Suprapubic skin (tissue), 4 donors: ENCODE results near the gene CSNK1G2. TPM values are rescaled to one million over a fixed set of nuclear protein-coding genes. Genes with fewer than 3 reads are reported as not detected.

Experiments
- DNase-seq, 2 donors: peaks; one replicate each; pipeline ENCODE4 v3.0.0-alpha.2; 2019; ENCODE audit warnings: low spot score in 2 of 2
- H3K27ac ChIP-seq: fragments of 200-600 bp; sonication (generic); one replicate; pipeline ENCODE4 v1.5.1; 2019
- H3K27me3 ChIP-seq: fragments of 200-600 bp; sonication (generic); one replicate; pipeline ENCODE4 v1.5.1; 2019
- H3K36me3 ChIP-seq: fragments of 200-600 bp; sonication (generic); one replicate; pipeline ENCODE4 v1.5.1; 2019
- H3K4me1 ChIP-seq: fragments of 200-600 bp; sonication (generic); one replicate; pipeline ENCODE4 v1.5.1; 2019
- H3K4me3 ChIP-seq: fragments of 200-600 bp; sonication (generic); one replicate; pipeline ENCODE4 v1.5.1; 2019; ENCODE audit warnings: mild to moderate bottlenecking
- H3K9me3 ChIP-seq: fragments of 200-600 bp; sonication (generic); one replicate; pipeline ENCODE4 v1.5.1; 2019
- EP300 ChIP-seq: sonication (generic); formaldehyde crosslinking; IDR thresholded peaks from one replicate; pipeline ENCODE4 v1.6.1; 2017; ENCODE audit warnings: antibody characterized with exemption
- POLR2A ChIP-seq, 2 donors: fragments of 450-650 bp; IDR thresholded peaks; one replicate each; pipeline ENCODE4 v1.6.1; 2017; ENCODE audit warnings: antibody characterized with exemption in 2 of 2, mild to moderate bottlenecking in 2 of 2, moderate library complexity in 2 of 2
- POLR2AphosphoS5 ChIP-seq, 3 donors: sonication (generic); formaldehyde crosslinking; IDR thresholded peaks; one replicate each; pipeline ENCODE4 v1.6.1; 2017; ENCODE audit warnings: antibody characterized with exemption in 3 of 3
- WGBS: methylation state at CpG from one replicate; pipeline ENCODE4 v1.1.5; 2018; 5-methylcytosine and 5-hydroxymethylcytosine counted together
- total RNA-seq, 4 donors: library from RNA; depleted of rRNA; stranded (reverse); fragments of >200 nt; gene quantifications; one replicate each; pipeline ENCODE4 v1.1.0, GENCODE V29; 2016
- TF ChIP-seq, protein P1 (sequence below), 2 donors: fragments of 200-600 bp in 1 of 2; fragments of 450-650 bp in 1 of 2; sonication (generic) in 1 of 2; IDR thresholded peaks; one replicate each; pipeline ENCODE4 v1.5.1; 2016 to 2019; ENCODE audit warnings: antibody characterized with exemption in 2 of 2, mild to moderate bottlenecking in 1 of 2, moderate library complexity in 1 of 2

The CSNK1G2 gene
- total RNA-seq, 4 donors from 2014 or later = 46.1 to 89.0 (median 59.3) TPM

DNA sequence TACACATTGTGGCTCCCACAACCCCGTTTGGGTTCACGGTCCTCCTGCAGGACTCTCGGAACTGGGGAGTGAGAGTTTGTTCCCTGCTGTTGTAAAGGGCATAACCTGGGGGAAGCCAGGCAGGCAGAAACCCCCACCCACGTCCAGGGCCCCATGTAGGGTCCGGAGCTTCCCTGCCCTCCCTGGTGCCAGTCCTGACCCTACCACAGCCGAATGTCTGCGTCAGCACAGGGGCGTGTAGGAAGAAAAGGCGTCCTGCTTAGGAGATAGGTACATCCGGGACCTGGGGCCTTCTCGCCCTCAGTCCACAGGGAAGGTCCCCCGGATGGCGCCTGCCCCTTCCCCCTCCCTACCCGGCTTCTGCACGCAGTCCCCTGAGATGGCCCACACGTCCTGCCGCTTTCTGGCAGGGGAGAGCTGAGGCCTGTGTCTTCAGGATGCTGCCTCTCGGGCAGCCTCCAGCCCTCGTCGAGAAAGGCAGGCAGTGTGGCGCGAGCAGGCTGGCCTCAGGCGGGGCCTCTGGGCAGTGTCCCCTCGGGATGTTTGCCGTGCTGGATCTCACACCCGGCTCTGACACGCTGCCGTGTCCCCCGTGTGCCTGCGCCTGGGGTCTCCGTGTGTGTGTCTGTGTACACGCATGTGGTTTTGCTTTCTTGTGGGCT, 19.1 kb downstream of the CSNK1G2 start:
- Histone ChIP-seq H3K9me3 (no peaks in the 10 kb centered on the region), H3K27me3 (no peaks in the 10 kb centered on the region), H3K4me1 (peaks cover 9% of the 10 kb centered on the region), H3K27ac (no peak overlapping the region), H3K4me3 (no peak overlapping the region), H3K36me3 (peaks cover 6% of the 10 kb centered on the region)
- DNase-seq = no peak
- TF ChIP-seq EP300 (no peak), POLR2A (IDR thresholded peaks at IDR 0.05) (no peak)
- TF ChIP-seq, protein P1, sequence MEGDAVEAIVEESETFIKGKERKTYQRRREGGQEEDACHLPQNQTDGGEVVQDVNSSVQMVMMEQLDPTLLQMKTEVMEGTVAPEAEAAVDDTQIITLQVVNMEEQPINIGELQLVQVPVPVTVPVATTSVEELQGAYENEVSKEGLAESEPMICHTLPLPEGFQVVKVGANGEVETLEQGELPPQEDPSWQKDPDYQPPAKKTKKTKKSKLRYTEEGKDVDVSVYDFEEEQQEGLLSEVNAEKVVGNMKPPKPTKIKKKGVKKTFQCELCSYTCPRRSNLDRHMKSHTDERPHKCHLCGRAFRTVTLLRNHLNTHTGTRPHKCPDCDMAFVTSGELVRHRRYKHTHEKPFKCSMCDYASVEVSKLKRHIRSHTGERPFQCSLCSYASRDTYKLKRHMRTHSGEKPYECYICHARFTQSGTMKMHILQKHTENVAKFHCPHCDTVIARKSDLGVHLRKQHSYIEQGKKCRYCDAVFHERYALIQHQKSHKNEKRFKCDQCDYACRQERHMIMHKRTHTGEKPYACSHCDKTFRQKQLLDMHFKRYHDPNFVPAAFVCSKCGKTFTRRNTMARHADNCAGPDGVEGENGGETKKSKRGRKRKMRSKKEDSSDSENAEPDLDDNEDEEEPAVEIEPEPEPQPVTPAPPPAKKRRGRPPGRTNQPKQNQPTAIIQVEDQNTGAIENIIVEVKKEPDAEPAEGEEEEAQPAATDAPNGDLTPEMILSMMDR (IDR thresholded peaks at IDR 0.05) = no peak
- WGBS = 95% methylated on average over 31 of the region's 32 CpGs

DNA sequence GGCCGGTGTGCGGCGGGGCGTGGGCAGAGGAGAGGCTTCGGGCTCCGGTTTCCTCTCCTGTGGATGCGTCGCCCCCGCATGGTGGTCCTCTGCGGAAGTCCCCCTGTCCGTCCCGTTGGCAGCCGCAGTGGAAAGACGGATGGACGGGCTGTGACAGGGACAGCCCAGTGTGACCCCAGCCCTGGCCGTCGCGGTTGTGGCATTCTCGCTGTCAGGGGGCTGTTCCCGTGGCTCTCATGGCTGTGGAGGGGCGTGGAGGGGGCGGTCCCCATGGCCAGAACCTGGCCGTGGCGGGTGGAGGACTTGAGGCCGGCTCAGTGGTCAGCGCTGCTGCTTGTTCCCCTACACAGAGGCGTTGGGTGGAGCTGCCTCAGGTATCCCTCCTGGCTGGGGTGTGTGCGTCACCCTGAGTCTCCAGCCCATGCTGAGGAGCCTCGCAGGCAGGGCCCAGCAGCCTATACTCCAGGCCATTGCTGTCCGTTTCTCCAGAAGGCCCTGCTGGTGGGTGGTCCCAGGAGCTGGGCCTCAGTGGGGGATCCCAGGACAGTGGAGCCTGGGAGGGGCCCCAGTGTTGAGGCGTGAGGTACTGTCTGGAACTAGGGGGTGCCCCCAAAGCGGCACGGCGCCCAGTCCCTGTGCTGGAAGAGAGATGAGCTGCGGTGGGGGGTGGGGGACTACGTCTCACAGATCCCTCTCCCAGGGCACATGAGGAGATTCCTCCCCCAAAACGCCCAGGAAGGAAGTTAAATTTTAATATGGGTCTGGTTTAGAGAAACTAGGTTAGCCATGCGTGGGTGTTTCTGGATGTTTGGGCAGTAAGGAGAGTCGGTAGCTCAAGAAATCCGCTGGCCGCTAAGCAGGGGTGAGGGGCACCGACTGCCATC, 20.3 kb downstream of the CSNK1G2 start:
- Histone ChIP-seq H3K4me1 (no peaks in the 10 kb centered on the region), H3K27ac (no peak overlapping the region), H3K36me3 (peaks cover 6% of the 10 kb centered on the region), H3K4me3 (no peak overlapping the region), H3K9me3 (no peaks in the 10 kb centered on the region), H3K27me3 (no peaks in the 10 kb centered on the region)
- WGBS = 89% methylated on average over 16 of the region's 42 CpGs
- DNase-seq = no peak
- TF ChIP-seq, protein P1 (IDR thresholded peaks at IDR 0.05) = no peak
- no peak for TF ChIP-seq POLR2A (IDR thresholded peaks at IDR 0.05)
- TF ChIP-seq EP300 = no peak
- TF ChIP-seq POLR2AphosphoS5 (IDR thresholded peaks at IDR 0.05) = no peak

DNA sequence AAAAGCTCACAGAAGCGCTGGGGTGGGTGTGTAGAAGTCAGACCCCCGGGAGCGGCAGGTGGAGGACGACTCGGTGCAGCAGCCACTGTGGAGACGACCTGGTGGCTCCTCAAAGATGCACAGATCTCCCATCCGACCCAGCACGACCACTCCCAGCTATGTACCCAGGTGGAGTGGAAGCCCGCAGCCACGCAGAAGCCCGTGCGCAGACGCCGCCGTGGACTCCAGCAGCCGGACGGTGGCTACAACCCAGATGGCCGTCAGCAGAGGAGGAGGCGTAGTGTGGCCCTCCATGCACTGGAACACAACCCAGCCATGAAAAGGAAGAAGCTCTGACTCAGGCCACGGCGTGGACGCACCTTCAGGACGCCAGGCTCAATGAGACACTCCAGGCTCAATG, 21.7 kb downstream of the CSNK1G2 start:
- no peak overlapping the region for H3K4me3 ChIP-seq
- no peak overlapping the region for H3K27ac ChIP-seq
- H3K36me3 ChIP-seq = peaks cover 6% of the 10 kb centered on the region
- no peaks in the 10 kb centered on the region for H3K4me1 ChIP-seq
- TF ChIP-seq EP300 (no peak), POLR2AphosphoS5 (IDR thresholded peaks at IDR 0.05) (no peak), POLR2A (IDR thresholded peaks at IDR 0.05) (no peak)
- TF ChIP-seq, protein P1 (IDR thresholded peaks at IDR 0.05) = no peak
- 94% methylated on average over 10 of the region's 23 CpGs for WGBS
- H3K27me3 ChIP-seq = no peaks in the 10 kb centered on the region
- H3K9me3 ChIP-seq = no peaks in the 10 kb centered on the region
- no peak for DNase-seq

DNA sequence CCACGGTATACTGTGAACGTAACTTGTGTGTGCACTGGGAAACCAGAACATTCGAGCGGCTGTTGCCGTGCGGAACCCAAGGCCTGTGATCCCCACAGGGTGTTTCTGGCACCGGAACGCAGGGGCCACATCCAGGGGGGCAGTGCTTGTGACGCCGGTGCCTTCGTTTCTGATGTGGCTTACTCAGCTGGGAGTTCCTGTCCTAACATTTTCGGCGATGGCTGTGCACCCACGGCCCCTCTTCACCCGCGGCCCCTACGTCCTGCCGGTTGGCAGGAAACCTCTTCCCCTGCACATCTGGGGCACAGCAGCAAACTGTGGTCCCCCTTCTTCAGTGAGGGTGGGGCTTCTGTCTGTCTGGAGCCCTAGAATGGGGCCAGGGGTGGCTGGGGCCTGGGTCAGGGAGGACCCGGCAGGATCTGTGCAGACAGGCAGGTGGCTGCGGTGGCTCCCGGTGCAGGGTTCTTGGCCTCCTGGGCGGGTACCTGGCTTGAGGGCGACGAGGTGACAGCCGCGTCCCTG, 26.2 kb downstream of the CSNK1G2 start:
- Histone ChIP-seq H3K4me1 (no peaks in the 10 kb centered on the region), H3K27ac (no peak overlapping the region), H3K36me3 (peaks cover 31% of the 10 kb centered on the region), H3K27me3 (no peaks in the 10 kb centered on the region), H3K9me3 (no peaks in the 10 kb centered on the region), H3K4me3 (no peak overlapping the region)
- no peak for DNase-seq
- WGBS = 78% methylated on average over 13 of the region's 26 CpGs
- TF ChIP-seq POLR2A (IDR thresholded peaks at IDR 0.05) = no peak

DNA sequence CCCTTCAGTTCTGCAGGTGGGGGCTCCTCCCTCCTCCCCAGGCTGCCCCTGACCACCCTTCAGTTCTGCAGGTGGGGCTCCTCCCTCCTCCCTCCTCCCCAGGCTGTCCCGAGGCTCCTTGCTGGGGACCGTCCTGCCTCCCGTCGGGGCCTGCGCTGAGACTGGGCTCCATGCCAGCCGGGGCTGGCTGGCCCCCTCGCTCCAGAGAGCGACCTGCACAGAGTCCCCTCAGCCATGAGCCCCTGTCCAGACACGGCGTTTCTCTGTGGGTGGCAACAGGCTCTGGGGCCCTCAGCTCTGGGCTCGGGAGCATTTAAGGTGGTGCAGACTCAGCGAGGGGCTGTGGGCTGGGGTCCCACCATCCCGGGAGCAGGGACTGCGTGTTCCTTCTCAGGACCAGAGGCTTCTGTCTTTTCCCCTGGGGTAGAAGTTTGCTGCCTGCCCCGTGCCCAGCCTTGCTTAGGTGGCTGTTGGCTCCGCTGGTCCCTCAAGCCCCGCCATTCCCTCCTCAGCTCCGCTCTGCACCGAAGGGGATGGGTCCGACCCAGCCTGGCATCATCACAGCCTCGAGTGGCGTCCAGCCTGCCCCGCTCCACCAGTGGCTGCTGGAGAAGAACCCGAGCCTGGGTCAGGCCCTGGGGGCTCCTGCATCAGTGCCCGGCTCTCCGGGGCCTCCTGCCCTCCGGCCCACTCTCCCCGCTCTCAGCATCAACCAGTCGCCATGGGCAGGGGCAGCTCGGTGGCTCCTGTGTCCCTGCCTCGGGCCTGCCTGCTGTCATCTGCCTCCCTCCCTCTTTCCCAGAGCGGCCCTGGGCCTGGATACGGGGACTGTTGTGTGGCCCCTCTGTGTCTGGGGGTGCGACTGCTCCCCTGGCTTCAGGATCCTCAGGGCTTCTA, 27.6 kb downstream of the CSNK1G2 start:
- no peak overlapping the region for H3K27ac ChIP-seq
- TF ChIP-seq POLR2A (IDR thresholded peaks at IDR 0.05) = no peak
- TF ChIP-seq POLR2AphosphoS5 (IDR thresholded peaks at IDR 0.05) = no peak
- TF ChIP-seq EP300 = no peak
- TF ChIP-seq, protein P1 (IDR thresholded peaks at IDR 0.05) = no peak
- H3K4me3 ChIP-seq = no peak overlapping the region
- no peaks in the 10 kb centered on the region for H3K4me1 ChIP-seq
- no peaks in the 10 kb centered on the region for H3K27me3 ChIP-seq
- DNase-seq = no peak
- peaks cover 25% of the 10 kb centered on the region for H3K36me3 ChIP-seq
- 79% methylated on average over 23 of the region's 34 CpGs for WGBS
- no peaks in the 10 kb centered on the region for H3K9me3 ChIP-seq
